Activated CD8-positive, alpha-beta memory T cell treated with anti-CD3 and anti-CD28 coated beads, Interleukin-2, amount 10 ng/mL, durations not matched to agents 7 days and 5 days (primary cell): ENCODE measurements around the gene FAM168A. TPM values are rescaled to one million over a fixed set of nuclear protein-coding genes. Genes with fewer than 3 reads are reported as not detected.

Experiments
- ATAC-seq: fragments of 150-1000 bp; cut with Tn5 transposase; one replicate; pipeline ENCODE4 v1.10.0; 2021; ENCODE audit warnings: moderate library complexity
- CTCF ChIA-PET: fragments of 350-600 bp; sonication (Branson Sonifier 250); formaldehyde crosslinking; loops from one replicate; lab custom pipeline; 2021; ENCODE audit warnings: antibody characterized with exemption; lab: Charles Lee
- DNase-seq: peaks from one replicate; pipeline ENCODE4 v3.0.0-alpha.2; 2020
- H3K27ac Mint-ChIP-seq: one replicate; pipeline ENCODE4 v1.8.0; 2021; ENCODE audit warnings: mild to moderate bottlenecking, mixed read lengths
- H3K27me3 Mint-ChIP-seq: one replicate; pipeline ENCODE4 v1.8.0; 2021; ENCODE audit warnings: mixed read lengths
- H3K36me3 Mint-ChIP-seq: one replicate; pipeline ENCODE4 v1.8.0; 2021; ENCODE audit warnings: mild to moderate bottlenecking, mixed read lengths
- H3K4me1 Mint-ChIP-seq: one replicate; pipeline ENCODE4 v1.8.0; 2021; ENCODE audit warnings: mixed read lengths
- H3K4me3 Mint-ChIP-seq: one replicate; pipeline ENCODE4 v1.8.0; 2021; ENCODE audit warnings: mild to moderate bottlenecking, moderate library complexity, mixed read lengths
- H3K9me3 Mint-ChIP-seq: one replicate; pipeline ENCODE4 v1.8.0; 2022; ENCODE audit warnings: low read depth, mixed read lengths
- total RNA-seq, 2 experiments: library from RNA; stranded (reverse); gene quantifications; one replicate each; pipeline ENCODE4 v1.2.3, GENCODE V29; 2021

The FAM168A gene
- total RNA-seq, 2 experiments from 2014 or later = 19.3 to 20.5 TPM

- Mint-ChIP-seq H3K27ac (no peak overlapping the region), H3K36me3 (peaks cover 5% of the 10 kb centered on the region), H3K4me3 (no peak overlapping the region), H3K9me3 (no peaks in the 10 kb centered on the region), H3K4me1 (no peaks in the 10 kb centered on the region), H3K27me3 (no peaks in the 10 kb centered on the region)
- CTCF ChIA-PET = interaction anchor here (1.5 kb wide), 1 partner anchor 87 kb away, joined by 5 read pairs; no protein-coding TSS in a partner anchor
- ATAC-seq (no peak), DNase-seq (no peak)
Measured at GRCh38 chr11:73565804-73566203, 32.1 kb downstream of the FAM168A start.

GRCh38 chr11:73564903-73565302, 33.0 kb downstream of the FAM168A start:
- Mint-ChIP-seq H3K4me3 (no peak overlapping the region), H3K36me3 (peaks cover 5% of the 10 kb centered on the region), H3K27me3 (no peaks in the 10 kb centered on the region), H3K27ac (no peak overlapping the region), H3K9me3 (no peaks in the 10 kb centered on the region), H3K4me1 (no peaks in the 10 kb centered on the region)
- CTCF ChIA-PET = interaction anchor here (1.5 kb wide), 1 partner anchor 86 kb away, joined by 5 read pairs; no protein-coding TSS in a partner anchor
- DNase-seq = no peak
- ATAC-seq = no peak

- no peaks in the 10 kb centered on the region for H3K27me3 Mint-ChIP-seq
- H3K27ac Mint-ChIP-seq = no peak overlapping the region
- H3K4me3 Mint-ChIP-seq = no peak overlapping the region
- no peaks in the 10 kb centered on the region for H3K4me1 Mint-ChIP-seq
- CTCF ChIA-PET = interaction anchor here (1.1 kb wide), 1 partner anchor 117 kb away, joined by 3 read pairs; no protein-coding TSS in a partner anchor
- peaks cover 1% of the 10 kb centered on the region for H3K36me3 Mint-ChIP-seq
- ATAC-seq = no peak
- H3K9me3 Mint-ChIP-seq = no peaks in the 10 kb centered on the region
- no peak for DNase-seq
Measured at GRCh38 chr11:73563539-73564200, 34.2 kb downstream of the FAM168A start.

- Mint-ChIP-seq H3K4me1 (peaks cover 1% of the 10 kb centered on the region), H3K9me3 (no peaks in the 10 kb centered on the region), H3K27me3 (no peaks in the 10 kb centered on the region), H3K4me3 (no peak overlapping the region), H3K36me3 (peaks cover 5% of the 10 kb centered on the region), H3K27ac (no peak overlapping the region)
- ATAC-seq = no peak
- no peak for DNase-seq
- CTCF ChIA-PET = no interaction called here
Measured at GRCh38 chr11:73559743-73560142, 38.2 kb downstream of the FAM168A start.

GRCh38 chr11:73556966-73557365, 40.9 kb downstream of the FAM168A start:
- peaks cover 5% of the 10 kb centered on the region for H3K36me3 Mint-ChIP-seq
- CTCF ChIA-PET = no interaction called here
- peaks cover 2% of the 10 kb centered on the region for H3K4me1 Mint-ChIP-seq
- H3K9me3 Mint-ChIP-seq = no peaks in the 10 kb centered on the region
- no peaks in the 10 kb centered on the region for H3K27me3 Mint-ChIP-seq
- no peak for ATAC-seq
- H3K4me3 Mint-ChIP-seq = no peak overlapping the region
- H3K27ac Mint-ChIP-seq = no peak overlapping the region
- DNase-seq = no peak

- no peaks in the 10 kb centered on the region for H3K9me3 Mint-ChIP-seq
- peaks cover 5% of the 10 kb centered on the region for H3K36me3 Mint-ChIP-seq
- DNase-seq = no peak
- H3K4me3 Mint-ChIP-seq = no peak overlapping the region
- H3K27me3 Mint-ChIP-seq = no peaks in the 10 kb centered on the region
- H3K27ac Mint-ChIP-seq = no peak overlapping the region
- H3K4me1 Mint-ChIP-seq = peaks cover 8% of the 10 kb centered on the region
- CTCF ChIA-PET = no interaction called here
- ATAC-seq = no peak
Measured at GRCh38 chr11:73555615-73556014, 42.3 kb downstream of the FAM168A start.

GRCh38 chr11:73554671-73555320, 43.1 kb downstream of the FAM168A start:
- H3K4me3 Mint-ChIP-seq = no peak overlapping the region
- H3K36me3 Mint-ChIP-seq = peaks cover 5% of the 10 kb centered on the region
- no peaks in the 10 kb centered on the region for H3K9me3 Mint-ChIP-seq
- CTCF ChIA-PET = no interaction called here
- H3K27ac Mint-ChIP-seq = no peak overlapping the region
- ATAC-seq (no peak), DNase-seq (no peak)
- peaks cover 9% of the 10 kb centered on the region for H3K4me1 Mint-ChIP-seq
- H3K27me3 Mint-ChIP-seq = no peaks in the 10 kb centered on the region

- Mint-ChIP-seq H3K9me3 (no peaks in the 10 kb centered on the region), H3K4me1 (peaks cover 9% of the 10 kb centered on the region), H3K4me3 (no peak overlapping the region), H3K27ac (no peak overlapping the region), H3K36me3 (peaks cover 5% of the 10 kb centered on the region), H3K27me3 (no peaks in the 10 kb centered on the region)
- CTCF ChIA-PET = no interaction called here
- ATAC-seq = no peak
- no peak for DNase-seq
Measured at GRCh38 chr11:73553266-73553665, 44.6 kb downstream of the FAM168A start.

- Mint-ChIP-seq H3K4me1 (peaks cover 11% of the 10 kb centered on the region), H3K4me3 (no peak overlapping the region), H3K27me3 (no peaks in the 10 kb centered on the region), H3K27ac (no peak overlapping the region), H3K36me3 (peaks cover 3% of the 10 kb centered on the region), H3K9me3 (no peaks in the 10 kb centered on the region)
- DNase-seq = no peak
- no peak for ATAC-seq
- CTCF ChIA-PET = interaction anchor here (1.0 kb wide), 1 partner anchor 74 kb away, joined by 3 read pairs; no protein-coding TSS in a partner anchor
Measured at GRCh38 chr11:73551677-73552076, 46.2 kb downstream of the FAM168A start.

GRCh38 chr11:73549376-73549775, 48.5 kb downstream of the FAM168A start:
- ATAC-seq (no peak), DNase-seq (no peak)
- peaks cover 9% of the 10 kb centered on the region for H3K4me1 Mint-ChIP-seq
- H3K9me3 Mint-ChIP-seq = no peaks in the 10 kb centered on the region
- H3K27me3 Mint-ChIP-seq = no peaks in the 10 kb centered on the region
- CTCF ChIA-PET = interaction anchor here (0.7 kb wide), 1 partner anchor 28 kb away, joined by 3 read pairs; no protein-coding TSS in a partner anchor
- H3K4me3 Mint-ChIP-seq = no peak overlapping the region
- H3K27ac Mint-ChIP-seq = no peak overlapping the region
- no peaks in the 10 kb centered on the region for H3K36me3 Mint-ChIP-seq

GRCh38 chr11:73547706-73548595, 50.0 kb downstream of the FAM168A start:
- CTCF ChIA-PET = no interaction called here
- ATAC-seq (no peak), DNase-seq (no peak)
- no peaks in the 10 kb centered on the region for H3K36me3 Mint-ChIP-seq
- H3K27ac Mint-ChIP-seq = no peak overlapping the region
- H3K9me3 Mint-ChIP-seq = no peaks in the 10 kb centered on the region
- no peaks in the 10 kb centered on the region for H3K27me3 Mint-ChIP-seq
- H3K4me1 Mint-ChIP-seq = peaks cover 9% of the 10 kb centered on the region
- no peak overlapping the region for H3K4me3 Mint-ChIP-seq

GRCh38 chr11:73542175-73542574, 55.7 kb downstream of the FAM168A start:
- no peak overlapping the region for H3K4me3 Mint-ChIP-seq
- H3K36me3 Mint-ChIP-seq = no peaks in the 10 kb centered on the region
- DNase-seq = no peak
- CTCF ChIA-PET = no interaction called here
- no peaks in the 10 kb centered on the region for H3K9me3 Mint-ChIP-seq
- ATAC-seq = no peak
- no peaks in the 10 kb centered on the region for H3K27me3 Mint-ChIP-seq
- H3K27ac Mint-ChIP-seq = no peak overlapping the region
- peaks cover 17% of the 10 kb centered on the region for H3K4me1 Mint-ChIP-seq

GRCh38 chr11:73539506-73540084, 58.3 kb downstream of the FAM168A start:
- Mint-ChIP-seq H3K36me3 (peaks cover 1% of the 10 kb centered on the region), H3K27ac (no peak overlapping the region), H3K4me1 (peaks cover 17% of the 10 kb centered on the region), H3K4me3 (no peak overlapping the region), H3K9me3 (no peaks in the 10 kb centered on the region), H3K27me3 (no peaks in the 10 kb centered on the region)
- ATAC-seq = no peak
- no peak for DNase-seq
- CTCF ChIA-PET = interaction anchor here (0.7 to 0.8 kb wide), 2 partner anchors 156 to 163 kb away, joined by 3 read pairs; no protein-coding TSS in a partner anchor
